Testis (tissue), 2 donors: Measurements from ENCODE around the gene REV3L.

ENCODE experiments used
- CTCF ChIP-seq, 3 experiments: fragments of 450-650 bp in 2 of 3; fragments of 200-600 bp in 1 of 3; sonication (generic) in 1 of 3; IDR thresholded peaks; one replicate each; pipeline ENCODE4 v1.5.1; 2016 to 2019; ENCODE audit warnings: antibody characterized with exemption in 3 of 3, mild to moderate bottlenecking in 2 of 3, moderate library complexity in 1 of 3
- POLR2A ChIP-seq: fragments of 450-650 bp; IDR thresholded peaks from one replicate; pipeline ENCODE4 v1.6.1; 2017; ENCODE audit warnings: antibody characterized with exemption, mild to moderate bottlenecking, moderate library complexity

GRCh38 chr6:111381728-111382127, 101.3 kb downstream of the REV3L start:
- TF ChIP-seq CTCF (IDR thresholded peaks at IDR 0.05) (no peak), POLR2A (no peak)
